Calu3 (cell line): ENCODE results near the gene LINC00305. TPM values are rescaled to one million over a fixed set of nuclear protein-coding genes. Genes with fewer than 3 reads are reported as not detected.

Experiments
- BruUV-seq: library from RNA; stranded (reverse); fragments of 400-500 nt; replicated peaks from 2 replicates; lab custom pipeline; 2021; lab: Mats Ljungman, UMichigan
- CTCF ChIA-PET: fragments of 300-600 bp; sonication (Branson Sonifier 250); formaldehyde crosslinking; loops from one replicate; lab custom pipeline; 2022; ENCODE audit warnings: antibody characterized with exemption; lab: Charles Lee
- DNase-seq: peaks from one replicate; pipeline ENCODE4 v3.0.0; 2022
- H3K27ac Mint-ChIP-seq: one replicate; pipeline ENCODE4 v1.8.0; 2022; ENCODE audit warnings: mixed read lengths; ENCODE audit not compliant: unreplicated experiment
- H3K27me3 Mint-ChIP-seq: one replicate; pipeline ENCODE4 v1.8.0; 2022; ENCODE audit warnings: mixed read lengths; ENCODE audit not compliant: unreplicated experiment
- H3K36me3 Mint-ChIP-seq: one replicate; pipeline ENCODE4 v1.8.0; 2022; ENCODE audit warnings: mild to moderate bottlenecking, moderate library complexity, mixed read lengths; ENCODE audit not compliant: insufficient read depth, unreplicated experiment
- H3K4me1 Mint-ChIP-seq: one replicate; pipeline ENCODE4 v1.8.0; 2022; ENCODE audit warnings: mild to moderate bottlenecking, low read depth, mixed read lengths; ENCODE audit not compliant: unreplicated experiment
- H3K4me3 Mint-ChIP-seq: one replicate; pipeline ENCODE4 v1.8.0; 2022; ENCODE audit warnings: mild to moderate bottlenecking, low read depth, moderate library complexity, mixed read lengths; ENCODE audit not compliant: unreplicated experiment
- H3K9me3 Mint-ChIP-seq: one replicate; pipeline ENCODE4 v1.8.0; 2022; ENCODE audit warnings: low read depth, mixed read lengths; ENCODE audit not compliant: unreplicated experiment
- CTCF ChIP-seq: fragments of 200-600 bp; IDR thresholded peaks from one replicate; pipeline ENCODE4 v1.8.0; 2022; ENCODE audit warnings: antibody characterized with exemption; ENCODE audit not compliant: unreplicated experiment
- intact Hi-C: fragments of 100-400 bp; cut with micrococcal nuclease; formaldehyde crosslinking; loops from one replicate; pipeline ENCODE4 v1.10.0; 2022; ENCODE audit not compliant: unreplicated experiment
- total RNA-seq: library from RNA; stranded (reverse); gene quantifications from 2 replicates; pipeline ENCODE4 v1.2.3, GENCODE V29; 2022

Gene LINC00305
- total RNA-seq, 1 experiment from 2014 or later: not detected

GRCh38 chr18:64099244-64099643, 49.6 kb downstream of the LINC00305 start:
- H3K36me3 Mint-ChIP-seq: no peaks in the 10 kb centered on the region
- no peaks in the 10 kb centered on the region for H3K27me3 Mint-ChIP-seq
- peaks cover 11% of the 10 kb centered on the region for H3K4me1 Mint-ChIP-seq
- no peak for DNase-seq
- no peak overlapping the region for H3K27ac Mint-ChIP-seq
- no peak overlapping the region for H3K4me3 Mint-ChIP-seq
- H3K9me3 Mint-ChIP-seq: no peaks in the 10 kb centered on the region
- CTCF ChIA-PET: no interaction called here
- no TSS peak for BruUV-seq
- intact Hi-C loops: loop anchor here (5.0 kb wide), 2 partner anchors 308 to 993 kb away; no protein-coding TSS in a partner anchor
- no peak for TF ChIP-seq CTCF

- Mint-ChIP-seq H3K4me1 (peaks cover 11% of the 10 kb centered on the region), H3K36me3 (no peaks in the 10 kb centered on the region), H3K27ac (no peak overlapping the region), H3K27me3 (no peaks in the 10 kb centered on the region), H3K4me3 (no peak overlapping the region), H3K9me3 (no peaks in the 10 kb centered on the region)
- TF ChIP-seq CTCF: no peak
- intact Hi-C loops: loop anchor here (5.0 kb wide), 2 partner anchors 310 to 995 kb away; no protein-coding TSS in a partner anchor
- no peak for DNase-seq
- no TSS peak for BruUV-seq
- CTCF ChIA-PET: interaction anchor here (0.7 kb wide), 1 partner anchor 1710 kb away, joined by 6 read pairs; no protein-coding TSS in a partner anchor
Observed at GRCh38 chr18:64097497-64097896, 51.4 kb downstream of the LINC00305 start.

GRCh38 chr18:64095056-64095455, 53.8 kb downstream of the LINC00305 start:
- Mint-ChIP-seq H3K4me1 (peaks cover 10% of the 10 kb centered on the region), H3K4me3 (no peak overlapping the region), H3K27me3 (no peaks in the 10 kb centered on the region), H3K36me3 (no peaks in the 10 kb centered on the region), H3K9me3 (no peaks in the 10 kb centered on the region), H3K27ac (no peak overlapping the region)
- no peak for TF ChIP-seq CTCF
- no peak for DNase-seq
- CTCF ChIA-PET: interaction anchor here (1.4 kb wide), 1 partner anchor 11 kb away, joined by 3 read pairs; no protein-coding TSS in a partner anchor
- intact Hi-C loops: loop anchor here (5.0 kb wide), 2 partner anchors 312 to 997 kb away; no protein-coding TSS in a partner anchor
- BruUV-seq: no TSS peak

GRCh38 chr18:64094210-64094609, 54.7 kb downstream of the LINC00305 start:
- Mint-ChIP-seq H3K27ac (no peak overlapping the region), H3K4me1 (peaks cover 10% of the 10 kb centered on the region), H3K4me3 (no peak overlapping the region), H3K9me3 (no peaks in the 10 kb centered on the region), H3K36me3 (no peaks in the 10 kb centered on the region), H3K27me3 (no peaks in the 10 kb centered on the region)
- no peak for DNase-seq
- no TSS peak for BruUV-seq
- no peak for TF ChIP-seq CTCF
- CTCF ChIA-PET: interaction anchor here (1.4 kb wide), 1 partner anchor 10 kb away, joined by 3 read pairs; no protein-coding TSS in a partner anchor
- intact Hi-C loops: loop anchor here (5.0 kb wide), 1 partner anchor 57 kb away; no protein-coding TSS in a partner anchor
